Raji (cell line): ENCODE measurements around the gene UNKL.

ENCODE experiments used
- POLR2A ChIP-seq: IDR thresholded peaks from 2 replicates; pipeline ENCODE4 v1.6.1; 2011; ENCODE audit warnings: low read depth, low read length, control low read depth; ENCODE audit not compliant: insufficient read depth

UNKL gene

GRCh38 chr16:1366060-1366711 lies 48.3 kb downstream of the UNKL start:
- TF ChIP-seq POLR2A = no peak

GRCh38 chr16:1364510-1364909 lies 50.0 kb downstream of the UNKL start:
- TF ChIP-seq POLR2A = no peak

- TF ChIP-seq POLR2A = no peak
These were observed 50.9 kb downstream of the UNKL start for GRCh38 chr16:1363501-1364041.

- no peak for TF ChIP-seq POLR2A
These were observed 51.7 kb downstream of the UNKL start for GRCh38 chr16:1362807-1363206.

GRCh38 chr16:1361685-1362360 lies 52.7 kb downstream of the UNKL start:
- TF ChIP-seq POLR2A = no peak

GRCh38 chr16:1357906-1358566 lies 56.5 kb downstream of the UNKL start:
- TF ChIP-seq POLR2A = no peak

- TF ChIP-seq POLR2A = no peak
These were observed 58.2 kb downstream of the UNKL start for GRCh38 chr16:1356061-1356900.

GRCh38 chr16:1355591-1355990 lies 58.9 kb downstream of the UNKL start:
- TF ChIP-seq POLR2A = no peak

- TF ChIP-seq POLR2A = no peak
These were observed 59.5 kb downstream of the UNKL start for GRCh38 chr16:1354815-1355540.

- peak; percentile 79 for TF ChIP-seq POLR2A
These were observed 62.7 kb downstream of the UNKL start, which contains the start of the genes GNPTG and TSR3 for GRCh38 chr16:1351582-1352362. TSS of gene GNPTG (plus strand) at chr16:1351931. CDS start at chr16:1351966, 35 bp downstream. TSS of gene TSR3 (minus strand) at chr16:1351878. CDS start at chr16:1351804, 74 bp downstream.

- no peak for TF ChIP-seq POLR2A
These were observed 63.3 kb downstream of the UNKL start for GRCh38 chr16:1351215-1351581.

GRCh38 chr16:1350691-1351090 lies 63.8 kb downstream of the UNKL start:
- no peak for TF ChIP-seq POLR2A

- no peak for TF ChIP-seq POLR2A
These were observed 64.6 kb downstream of the UNKL start for GRCh38 chr16:1349951-1350350.

- TF ChIP-seq POLR2A = no peak
These were observed 65.2 kb downstream of the UNKL start for GRCh38 chr16:1349351-1349750.

GRCh38 chr16:1348926-1349325 lies 65.6 kb downstream of the UNKL start:
- no peak for TF ChIP-seq POLR2A
